Vagina (tissue), 2 donors: ENCODE results near the gene TXN.

Source experiments
- CTCF ChIP-seq, 3 experiments: fragments of 450-650 bp in 2 of 3; fragments of 200-600 bp in 1 of 3; sonication (generic) in 1 of 3; IDR thresholded peaks; one replicate each; pipeline ENCODE4 v1.5.1; 2017 to 2019; ENCODE audit warnings: antibody characterized with exemption in 3 of 3, mild to moderate bottlenecking in 2 of 3, moderate library complexity in 2 of 3
- POLR2A ChIP-seq, 2 donors: fragments of 450-650 bp; IDR thresholded peaks; one replicate each; pipeline ENCODE4 v1.6.1; 2017; ENCODE audit warnings: antibody characterized with exemption in 2 of 2, mild to moderate bottlenecking in 2 of 2, moderate library complexity in 2 of 2
- POLR2AphosphoS5 ChIP-seq, 2 donors: sonication (generic); formaldehyde crosslinking; IDR thresholded peaks; one replicate each; pipeline ENCODE4 v1.9.0; 2017; ENCODE audit warnings: antibody characterized with exemption in 2 of 2, mild to moderate bottlenecking in 2 of 2, low read depth in 1 of 2; ENCODE audit not compliant: insufficient read depth in 1 of 2

DNA sequence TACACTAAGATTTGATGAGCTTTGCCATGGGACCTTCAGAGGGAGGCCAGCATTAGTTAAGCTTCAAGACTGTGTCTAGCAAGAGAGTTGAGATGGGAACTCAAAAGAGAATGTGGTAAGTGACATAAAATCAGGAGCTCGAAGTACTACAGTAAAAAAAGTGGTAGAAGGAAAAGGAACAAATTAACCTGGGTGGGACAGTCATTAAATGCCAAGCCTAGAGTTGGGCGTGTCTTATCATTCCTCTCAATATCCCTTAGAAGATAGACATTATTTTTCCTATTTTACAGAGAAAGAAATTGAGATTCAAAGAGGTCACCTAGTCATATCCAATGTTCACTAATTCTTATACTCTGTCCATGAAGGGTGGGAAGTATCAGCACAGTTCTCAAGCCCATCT, 3.3 kb upstream of the TXN start:
- TF ChIP-seq CTCF (IDR thresholded peaks at IDR 0.05) (no peak), POLR2A (IDR thresholded peaks at IDR 0.05) (no peak), POLR2AphosphoS5 (IDR thresholded peaks at IDR 0.05; ENCODE audit: insufficient read depth in 1 of 2, low read depth in 1 of 2) (no peak)
